ENCODE results near the gene MBD2.
"Not testable (repeated sequence)": the region's sequence is repeated elsewhere in the genome, so short reads cannot be mapped to it uniquely, and the experiment has no call there.

MBD2 gene

GRCh38 chr18:54235871-54236270, 11.4 kb upstream of the MBD2 start:
- no peak for DNase-seq

GRCh38 chr18:54233747-54234146, 9.3 kb upstream of the MBD2 start:
- DNase-seq, result no peak

GRCh38 chr18:54233228-54233625, 8.8 kb upstream of the MBD2 start:
- no peak for DNase-seq

- DNase-seq, result no peak
These were observed 8.2 kb upstream of the MBD2 start for GRCh38 chr18:54232485-54233227.

GRCh38 chr18:54229421-54230059, 5.1 kb upstream of the MBD2 start:
- no peak for DNase-seq

GRCh38 chr18:54228364-54228763, 3.9 kb upstream of the MBD2 start:
- no peak for DNase-seq

GRCh38 chr18:54223568-54224241, 764 bp downstream of the MBD2 start:
- DNase-seq, result no peak

- no peak for DNase-seq
These were observed 1.4 kb downstream of the MBD2 start for GRCh38 chr18:54222922-54223567.

GRCh38 chr18:54220406-54220805, 4.1 kb downstream of the MBD2 start:
- DNase-seq, result no peak

GRCh38 chr18:54218803-54219202, 5.7 kb downstream of the MBD2 start:
- DNase-seq, result not testable (repeated sequence)

GRCh38 chr18:54218299-54218698, 6.2 kb downstream of the MBD2 start:
- DNase-seq, result no peak

GRCh38 chr18:54217624-54218023, 6.8 kb downstream of the MBD2 start:
- DNase-seq, result no peak

GRCh38 chr18:54215069-54215468, 9.4 kb downstream of the MBD2 start:
- no peak for DNase-seq

- DNase-seq, result no peak
These were observed 14.0 kb downstream of the MBD2 start for GRCh38 chr18:54210463-54210862.

- DNase-seq, result no peak
These were observed 14.8 kb downstream of the MBD2 start for GRCh38 chr18:54209471-54210180.

- no peak for DNase-seq
These were observed 18.0 kb downstream of the MBD2 start for GRCh38 chr18:54206447-54206846.

- no peak for DNase-seq
These were observed 18.5 kb downstream of the MBD2 start for GRCh38 chr18:54205959-54206358.

GRCh38 chr18:54205448-54205847, 19.0 kb downstream of the MBD2 start:
- not testable (repeated sequence) for DNase-seq

GRCh38 chr18:54204883-54205282, 19.6 kb downstream of the MBD2 start:
- no peak for DNase-seq

- no peak for DNase-seq
These were observed 20.6 kb downstream of the MBD2 start for GRCh38 chr18:54203914-54204313.

- DNase-seq, result no peak
These were observed 21.6 kb downstream of the MBD2 start for GRCh38 chr18:54202851-54203250.

GRCh38 chr18:54197747-54198411, 26.6 kb downstream of the MBD2 start:
- no peak for DNase-seq
